NCI-H446 (cell line): Measurements from ENCODE around the gene P3H3.
"Not testable (repeated sequence)": the region's sequence is repeated elsewhere in the genome, so short reads cannot be mapped to it uniquely, and the experiment has no call there.

Source experiments
- DNase-seq, 2 experiments: peaks; one replicate each; lab custom pipeline; 2025; lab: John Stamatoyannopoulos, UW

Gene P3H3

GRCh38 chr12:6866163-6866919 lies 38.1 kb downstream of the P3H3 start:
- no peak for DNase-seq

GRCh38 chr12:6866920-6867412 lies 38.8 kb downstream of the P3H3 start:
- DNase-seq = peak in 1 of 2 experiments; percentile 81

- peak; percentile 63 to 92 for DNase-seq
Observed at GRCh38 chr12:6867413-6868210, 39.4 kb downstream of the P3H3 start, which contains the start of gene TPI1. TSS of gene TPI1 (plus strand) at chr12:6867531. CDS start at chr12:6867567, 36 bp downstream.

DNA sequence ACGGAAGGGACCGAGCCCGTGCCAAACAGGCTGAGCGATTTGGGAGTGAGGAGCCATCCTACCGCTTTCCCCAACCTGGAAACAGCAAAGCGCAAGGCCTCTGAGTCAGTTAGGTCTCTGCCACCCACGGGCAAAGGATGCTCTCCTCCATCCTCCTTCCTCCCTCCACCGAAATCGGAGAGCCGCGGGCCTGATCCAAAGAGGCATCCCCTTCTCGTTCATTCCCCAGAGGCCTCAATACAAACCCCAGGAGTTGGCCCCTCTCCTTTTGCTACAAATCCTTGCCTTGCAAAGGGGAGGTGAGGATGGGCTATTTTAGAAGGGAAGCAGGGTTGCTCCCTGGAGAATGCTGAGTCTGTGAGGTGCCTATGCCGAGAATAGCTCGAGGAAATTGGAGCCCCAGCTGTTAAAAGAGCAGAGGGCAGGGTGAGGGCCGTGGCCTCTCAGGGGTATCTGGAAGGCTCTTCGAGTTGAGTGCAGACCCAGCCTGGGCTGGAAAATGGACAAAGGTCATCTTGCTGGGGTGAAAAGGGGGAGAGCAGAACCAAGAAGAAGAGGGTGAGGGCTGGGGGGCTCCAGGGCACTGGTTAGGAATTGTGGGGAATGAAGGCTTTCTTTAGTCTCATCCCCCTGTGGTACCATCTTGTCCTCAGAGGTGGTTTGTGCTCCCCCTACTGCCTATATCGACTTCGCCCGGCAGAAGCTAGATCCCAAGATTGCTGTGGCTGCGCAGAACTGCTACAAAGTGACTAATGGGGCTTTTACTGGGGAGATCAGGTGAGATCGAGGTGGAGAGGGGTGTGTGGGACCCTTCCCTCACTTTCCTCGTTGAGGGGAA lies 40.2 kb downstream of the P3H3 start:
- no peak for DNase-seq

GRCh38 chr12:6869049-6870021 lies 41.1 kb downstream of the P3H3 start:
- DNase-seq = peak; percentile 41 to 84

DNA sequence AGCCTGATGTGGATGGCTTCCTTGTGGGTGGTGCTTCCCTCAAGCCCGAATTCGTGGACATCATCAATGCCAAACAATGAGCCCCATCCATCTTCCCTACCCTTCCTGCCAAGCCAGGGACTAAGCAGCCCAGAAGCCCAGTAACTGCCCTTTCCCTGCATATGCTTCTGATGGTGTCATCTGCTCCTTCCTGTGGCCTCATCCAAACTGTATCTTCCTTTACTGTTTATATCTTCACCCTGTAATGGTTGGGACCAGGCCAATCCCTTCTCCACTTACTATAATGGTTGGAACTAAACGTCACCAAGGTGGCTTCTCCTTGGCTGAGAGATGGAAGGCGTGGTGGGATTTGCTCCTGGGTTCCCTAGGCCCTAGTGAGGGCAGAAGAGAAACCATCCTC lies 42.1 kb downstream of the P3H3 start:
- not testable (repeated sequence) for DNase-seq

GRCh38 chr12:6871052-6871957 lies 43.1 kb downstream of the P3H3 start:
- no peak for DNase-seq

DNA sequence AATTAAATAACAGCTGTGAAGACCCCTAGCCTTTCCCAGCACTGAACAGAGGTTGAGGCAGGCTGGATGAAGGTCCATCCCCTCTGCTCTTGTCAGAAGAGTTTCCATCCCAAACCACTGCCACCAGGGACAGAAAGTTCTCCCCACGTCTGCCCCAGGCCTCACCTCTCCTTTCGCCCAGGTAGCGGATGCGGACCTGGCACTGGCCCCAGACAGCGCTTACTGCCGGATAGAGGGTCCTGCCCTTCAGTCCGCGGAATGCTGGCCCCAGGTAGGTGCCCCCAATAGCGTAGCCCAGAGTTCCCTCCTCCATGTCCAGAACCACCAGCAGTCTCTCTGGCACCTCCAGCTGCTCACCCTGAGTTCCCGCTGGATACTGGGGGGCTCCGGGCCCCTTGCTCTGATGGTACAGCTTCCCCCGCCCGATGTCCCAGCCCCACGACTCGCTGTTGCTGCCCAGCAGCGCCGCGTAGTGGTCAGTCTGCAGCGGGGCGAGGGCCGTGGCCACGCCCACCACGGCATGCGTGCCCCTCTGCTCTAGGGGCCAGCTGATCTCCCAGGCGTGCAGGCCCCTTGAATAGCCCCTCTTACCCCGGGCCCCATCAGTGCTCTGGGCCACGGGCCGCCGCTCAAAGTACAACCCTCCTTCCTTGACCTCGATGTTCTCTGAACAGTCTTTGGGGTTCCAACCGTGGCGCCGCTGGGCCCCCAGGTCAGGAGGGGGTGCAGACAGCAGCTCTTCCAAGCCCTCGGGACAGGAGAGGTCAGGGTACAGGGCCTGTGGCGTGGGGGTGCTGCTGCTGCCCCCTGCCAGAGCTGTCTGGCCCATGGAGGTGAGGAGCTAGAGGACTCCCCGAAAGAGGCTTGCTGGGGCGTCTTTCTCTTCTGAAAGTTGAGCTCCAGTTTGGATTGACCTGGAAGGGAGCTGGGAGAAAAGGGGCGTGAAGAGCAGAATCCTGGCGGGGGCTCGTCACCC lies 44.2 kb downstream of the P3H3 start:
- peak; percentile 63 to 86 for DNase-seq

DNA sequence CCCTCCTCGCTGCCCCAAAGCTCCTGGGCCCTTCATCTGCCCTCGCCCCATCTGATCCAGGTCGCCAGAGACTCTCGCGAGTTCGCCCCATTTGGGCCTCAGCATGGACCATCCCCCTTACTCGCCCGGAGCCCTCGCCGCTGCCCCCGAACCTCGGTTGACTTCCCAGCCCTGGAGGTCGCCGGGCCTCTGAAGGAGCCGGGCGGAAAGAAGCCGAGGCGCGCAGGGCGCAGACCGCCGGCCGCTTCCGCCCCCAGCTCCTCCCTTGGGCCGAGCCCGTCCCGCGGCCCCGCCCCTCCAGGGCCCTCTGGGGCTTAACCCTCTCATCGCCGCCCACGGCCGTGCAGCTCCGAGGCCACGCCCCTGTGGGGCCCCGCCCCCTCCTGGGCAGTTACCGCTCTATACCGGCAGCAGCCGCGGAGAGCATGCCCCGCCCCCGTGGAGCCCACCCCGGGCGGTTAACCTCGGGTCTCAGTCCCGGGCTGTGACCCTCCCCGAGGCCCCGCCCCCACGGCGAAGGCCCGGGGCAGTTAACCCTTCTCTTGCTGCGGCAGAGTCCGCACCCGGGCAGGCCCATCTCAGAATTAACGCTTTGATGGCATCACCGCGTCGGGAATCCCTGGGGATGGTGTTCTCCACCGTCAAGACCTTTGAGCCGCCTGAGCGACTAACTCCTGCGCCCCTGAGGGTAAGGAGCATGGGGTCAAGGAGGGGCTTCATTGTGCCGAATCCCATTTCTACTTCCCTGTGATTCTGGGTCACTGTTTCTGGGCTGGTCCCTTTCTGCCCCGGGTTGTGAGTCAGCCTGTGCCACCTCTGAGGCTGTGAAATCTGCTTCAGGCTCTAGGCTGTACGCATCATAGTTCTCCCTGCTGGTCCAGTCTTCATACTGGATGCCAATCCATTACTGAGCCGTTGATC lies 45.1 kb downstream of the P3H3 start, which contains the start of gene SPSB2:
TSS of gene SPSB2 (minus strand) at position 210 of the 921 bp plus-strand sequence. CDS start 402 bp downstream, outside the sequence.
- peak; percentile 94 to 99 for DNase-seq

DNA sequence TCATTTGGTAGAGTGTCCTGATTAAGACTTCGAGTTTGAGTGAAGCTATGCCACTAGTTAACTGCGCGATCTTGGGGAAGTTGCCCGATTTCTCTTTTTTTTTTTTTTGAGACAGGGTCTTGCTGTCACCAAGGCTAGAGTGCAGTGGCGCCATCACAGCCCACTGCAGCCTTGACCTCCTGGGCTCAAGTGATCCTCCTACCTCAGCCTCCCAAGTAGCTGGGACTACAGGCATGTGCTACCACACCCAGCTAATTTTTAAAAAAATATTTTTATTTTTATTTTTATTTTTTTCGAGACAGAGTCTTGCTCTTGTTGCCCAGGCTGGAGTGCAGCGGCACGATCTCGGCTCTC lies 45.8 kb downstream of the P3H3 start:
- not testable (repeated sequence) for DNase-seq

DNA sequence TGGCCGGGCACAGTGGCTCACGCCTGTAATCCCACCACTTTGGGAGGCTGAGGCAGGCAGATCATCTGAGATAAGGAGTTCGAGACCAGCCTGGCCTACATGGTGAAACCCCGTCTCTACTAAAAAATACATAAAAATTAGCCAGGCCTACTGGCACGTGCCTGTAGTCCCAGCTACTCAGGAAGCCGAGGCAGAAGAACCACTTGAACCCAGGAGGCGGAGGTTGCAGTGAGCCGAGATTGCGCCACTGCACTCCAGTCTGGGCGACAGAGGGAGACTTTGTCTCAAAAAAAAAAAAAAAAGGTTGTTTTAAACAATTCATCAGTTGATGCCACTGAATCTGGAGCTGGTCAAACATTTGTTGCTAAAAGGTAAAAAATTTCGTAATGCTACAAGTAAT lies 51.6 kb downstream of the P3H3 start:
- not testable (repeated sequence) for DNase-seq

- no peak for DNase-seq
Observed at GRCh38 chr12:6883252-6883651, 55.0 kb downstream of the P3H3 start.

DNA sequence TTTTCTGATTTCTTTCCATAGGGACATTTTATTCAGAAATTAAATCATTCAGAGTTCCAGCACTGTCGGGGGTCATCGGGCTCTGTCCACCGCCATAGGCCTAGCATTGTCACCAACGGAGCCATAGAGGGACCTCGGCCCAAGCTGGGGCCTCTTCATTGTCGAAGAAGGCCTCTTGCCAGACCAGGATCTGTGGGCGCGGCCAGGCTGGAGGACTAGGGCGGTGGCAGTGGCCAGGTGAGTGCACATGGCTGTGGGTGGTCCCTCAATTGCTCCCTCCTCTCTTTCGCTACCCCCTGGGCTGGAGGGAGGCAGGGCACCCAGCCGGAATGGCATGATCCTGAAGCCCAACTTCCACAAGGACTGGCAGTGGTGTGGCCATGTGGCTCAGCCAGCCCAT lies 55.5 kb downstream of the P3H3 start:
- DNase-seq = no peak

GRCh38 chr12:6884539-6884938 lies 56.3 kb downstream of the P3H3 start:
- DNase-seq = no peak

DNA sequence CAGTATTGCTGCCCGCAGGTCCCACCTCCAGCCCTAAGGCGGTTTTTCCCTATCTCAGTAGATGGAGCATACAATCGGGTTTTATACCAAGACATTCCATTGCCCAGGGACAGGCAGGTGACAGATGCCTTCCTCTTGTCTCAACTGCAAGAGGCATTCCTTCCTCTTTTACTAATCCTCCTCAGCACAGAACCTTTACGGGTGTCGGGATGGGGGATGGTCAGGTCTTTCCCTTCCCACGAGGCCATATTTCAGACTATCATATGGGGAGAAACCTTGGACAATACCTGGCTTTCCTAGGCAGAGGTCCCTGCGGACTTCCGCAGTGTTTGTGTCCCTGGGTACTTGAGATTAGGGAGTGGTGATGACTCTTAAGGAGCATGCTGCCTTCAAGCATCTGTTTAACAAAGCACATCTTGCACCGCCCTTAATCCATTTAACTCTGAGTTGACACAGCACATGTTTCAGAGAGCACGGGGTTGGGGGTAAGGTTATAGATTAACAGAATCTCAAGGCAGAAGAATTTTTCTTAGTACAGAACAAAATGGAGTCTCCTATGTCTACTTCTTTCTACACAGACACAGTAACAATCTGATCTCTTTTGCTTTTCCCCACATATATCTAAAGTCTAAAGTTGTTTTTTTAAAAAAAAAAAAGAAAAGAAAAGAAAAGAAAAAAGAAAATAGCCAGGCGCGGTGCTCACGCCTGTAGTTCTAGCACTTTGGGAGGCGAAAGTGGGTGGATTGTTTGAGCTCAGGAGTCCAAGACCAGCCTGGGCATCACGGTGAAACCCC lies 58.2 kb downstream of the P3H3 start:
- not testable (repeated sequence) for DNase-seq

GRCh38 chr12:6887460-6887859 lies 59.3 kb downstream of the P3H3 start:
- no peak for DNase-seq

DNA sequence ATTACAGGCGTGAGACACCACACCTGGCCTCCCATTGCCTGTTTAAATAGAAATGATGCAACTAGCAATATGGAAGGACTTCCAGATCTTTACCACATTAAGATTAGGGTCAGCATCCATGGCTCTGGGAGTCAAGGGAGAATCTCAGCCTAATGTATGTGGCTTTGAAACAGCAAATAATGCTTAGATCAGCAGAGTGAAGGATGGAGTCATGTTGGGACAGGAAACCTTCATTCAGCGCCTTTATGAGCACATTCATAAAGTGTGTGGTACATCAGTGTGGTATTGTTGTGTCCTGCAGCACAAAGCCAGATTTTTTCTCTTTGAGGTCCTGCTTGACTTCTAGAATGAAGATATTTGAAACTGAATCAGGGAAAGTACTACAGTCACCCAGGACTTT lies 60.2 kb downstream of the P3H3 start:
- DNase-seq = no peak
